ENCODE data around the gene RAB3B.

DNA sequence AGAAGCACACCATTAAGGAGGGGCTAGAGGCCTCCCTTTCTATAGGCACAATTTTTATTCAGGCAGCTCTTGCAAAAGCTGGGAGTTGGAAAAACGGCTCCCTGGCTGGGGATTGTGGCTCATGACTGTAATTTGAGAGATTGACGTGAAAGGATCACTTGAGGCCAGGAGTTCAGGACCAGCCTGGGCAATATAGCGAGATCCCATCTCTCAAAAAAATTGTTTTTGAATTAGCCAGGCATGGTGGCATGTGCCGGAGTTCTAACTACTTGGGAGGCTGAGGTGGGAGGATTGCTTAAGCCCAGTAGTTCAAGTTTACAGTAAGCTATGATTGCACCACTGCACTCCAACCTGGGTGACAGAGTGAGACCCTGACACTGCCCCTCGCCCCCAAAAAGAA, 88.0 kb downstream of the RAB3B start:
- no peak for TF ChIP-seq POLR2A (IDR thresholded peaks at IDR 0.05; ENCODE audit: low read depth, low read length)
- TF ChIP-seq POLR2AphosphoS5 (IDR thresholded peaks at IDR 0.05; ENCODE audit: low read depth, low read length) = no peak

Data from GM12892 (cell line).